Measurements from ENCODE around the gene BUD13. TPM values are rescaled to one million over a fixed set of nuclear protein-coding genes. Genes with fewer than 3 reads are reported as not detected.

Gene BUD13
- total and polyA plus RNA-seq, 10 of the 15 experiments (the other 5 are each of a cell fraction or from before 2014, with no cell fraction given) = 10.9 to 36.5 (median 24.7) TPM

DNA sequence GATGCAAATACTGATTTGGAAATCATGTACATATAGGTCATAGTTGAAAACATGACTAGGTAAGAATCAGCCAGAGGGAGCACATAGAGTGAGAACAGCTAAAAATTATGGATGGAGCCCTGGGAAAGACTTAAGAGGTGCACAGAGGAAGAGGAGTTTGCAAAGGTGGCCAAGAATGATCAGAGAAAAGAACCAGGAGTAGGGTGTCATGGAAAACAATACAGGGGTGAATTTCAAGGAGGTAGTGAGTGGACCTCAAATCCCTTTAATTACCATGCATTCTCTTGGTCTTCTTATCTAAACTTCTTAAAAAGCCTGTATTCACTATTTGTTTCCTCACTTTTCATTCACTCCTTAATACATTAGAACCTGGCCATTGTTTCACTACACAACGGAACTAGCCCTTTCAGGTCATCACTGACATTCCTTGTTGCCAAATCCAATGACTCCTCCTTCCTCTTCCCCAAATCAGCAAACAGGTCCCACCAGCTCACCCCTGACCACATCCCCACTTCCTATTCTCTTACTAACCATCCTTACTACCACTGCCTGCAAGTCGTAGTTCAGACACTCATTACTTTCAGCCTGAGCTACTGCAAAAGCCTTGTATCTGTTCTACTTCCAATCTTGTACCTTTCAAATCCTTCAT lies 22.6 kb downstream of the BUD13 start (continued):
- TF ChIP-seq, protein P1, sequence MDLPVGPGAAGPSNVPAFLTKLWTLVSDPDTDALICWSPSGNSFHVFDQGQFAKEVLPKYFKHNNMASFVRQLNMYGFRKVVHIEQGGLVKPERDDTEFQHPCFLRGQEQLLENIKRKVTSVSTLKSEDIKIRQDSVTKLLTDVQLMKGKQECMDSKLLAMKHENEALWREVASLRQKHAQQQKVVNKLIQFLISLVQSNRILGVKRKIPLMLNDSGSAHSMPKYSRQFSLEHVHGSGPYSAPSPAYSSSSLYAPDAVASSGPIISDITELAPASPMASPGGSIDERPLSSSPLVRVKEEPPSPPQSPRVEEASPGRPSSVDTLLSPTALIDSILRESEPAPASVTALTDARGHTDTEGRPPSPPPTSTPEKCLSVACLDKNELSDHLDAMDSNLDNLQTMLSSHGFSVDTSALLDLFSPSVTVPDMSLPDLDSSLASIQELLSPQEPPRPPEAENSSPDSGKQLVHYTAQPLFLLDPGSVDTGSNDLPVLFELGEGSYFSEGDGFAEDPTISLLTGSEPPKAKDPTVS (IDR thresholded peaks at IDR 0.05; ENCODE audit: low read depth, low read length) = no peak
- TF ChIP-seq MYB (IDR thresholded peaks at IDR 0.05; ENCODE audit: borderline replicate concordance, low read depth, low read length) (no peak), EGR1 (IDR thresholded peaks at IDR 0.05; ENCODE audit: borderline replicate concordance in 1 of 2, low read depth in 2 of 2, low read length in 2 of 2) (no peak), NFIC (IDR thresholded peaks at IDR 0.05; ENCODE audit: low read depth, low read length) (no peak), POLR2AphosphoS2 (IDR thresholded peaks at IDR 0.05; ENCODE audit: low read depth, low read length) (no peak)

- Histone ChIP-seq H3K27ac (ENCODE audit: control insufficient read depth, insufficient read depth) (no peak overlapping the region), H3K9me3 (replicated peaks; ENCODE audit: control insufficient read depth, insufficient read depth, low read length) (no peaks in the 10 kb centered on the region), H3K4me3 (no peak overlapping the region), H3K27me3 (replicated peaks in 1 of 2; ENCODE audit: control insufficient read depth in 2 of 2, insufficient read depth in 2 of 2, low read length in 1 of 2) (no peaks in the 10 kb centered on the region), H3K9ac (ENCODE audit: control insufficient read depth, insufficient read depth, low read length) (no peak overlapping the region), H3K4me2 (ENCODE audit: control insufficient read depth, insufficient read depth) (no peak overlapping the region), H4K20me1 (ENCODE audit: control insufficient read depth, insufficient read depth) (no peaks in the 10 kb centered on the region), H3K36me3 (ENCODE audit: control insufficient read depth in 2 of 2, insufficient read depth in 2 of 2, low read length in 1 of 2) (peaks cover 2% of the 10 kb centered on the region in 2 experiments; a peak in 3 of 4 replicates), H3K79me2 (ENCODE audit: control insufficient read depth, insufficient read depth, low read length) (no peaks in the 10 kb centered on the region), H2AFZ (ENCODE audit: control insufficient read depth, low read depth, low read length) (no peak overlapping the region), H3K4me1 (ENCODE audit: control insufficient read depth, insufficient read depth, low read length) (no peaks in the 10 kb centered on the region)
- RAD21 ChIA-PET (ENCODE audit: unreplicated experiment) = interaction anchor here (1.6 kb wide), 1 partner anchor 9 kb away, joined by 13 read pairs; no protein-coding TSS in a partner anchor
- no TSS peak for BruUV-seq (replicated peaks)
- CTCF ChIA-PET = interaction anchor here (1.0 to 3.4 kb wide), 6 partner anchors 9 to 94 kb away, joined by 3 to 58 read pairs (median 10); partner anchors contain the start of gene APOA1
- ATAC-seq (no peak), FAIRE-seq (no peak), DNase-seq (ENCODE audit: low read depth, low spot score) (no peak)
- SMC1A ChIA-PET (ENCODE audit: uncharacterized antibody, unreplicated experiment) = no interaction called here
- POLR2A ChIA-PET = no interaction called here
- intact Hi-C loops (cut with micrococcal nuclease; ENCODE audit: unreplicated experiment) = no loop called here
- WGBS (ENCODE audit: insufficient coverage, insufficient replicate concordance, low lambda C conversion rate, missing lambda C conversion rate) = 94% methylated on average over 6 of the region's 6 CpGs
- in situ Hi-C loops (cut with MboI) = no loop called here
- TF ChIP-seq POLR2A (IDR thresholded peaks at IDR 0.05; ENCODE audit: low read depth, low read length) = no peak
- no peak for TF ChIP-seq SIN3A (IDR thresholded peaks at IDR 0.05; ENCODE audit: low read depth, low read length)
- no peak for TF ChIP-seq NFIC (IDR thresholded peaks at IDR 0.05; ENCODE audit: low read depth, low read length)
- TF ChIP-seq SMAD5 (IDR thresholded peaks at IDR 0.05; ENCODE audit: low read depth) = no peak
- TF ChIP-seq CBX3 (IDR thresholded peaks at IDR 0.05; ENCODE audit: borderline replicate concordance, low read depth) = no peak
- no peak for TF ChIP-seq FOXK2 (IDR thresholded peaks at IDR 0.05)
- TF ChIP-seq ZBTB40 (IDR thresholded peaks at IDR 0.05; ENCODE audit: borderline replicate concordance) = no peak
- TF ChIP-seq KAT2A (conservative IDR thresholded peaks at IDR 0.05; ENCODE audit: control insufficient read depth, low read depth, low read length) = no peak
- TF ChIP-seq ASH2L (IDR thresholded peaks at IDR 0.05; ENCODE audit: borderline replicate concordance, low read depth) = no peak
Measured at GRCh38 chr11:116742104-116742503, 30.7 kb downstream of the BUD13 start.
